A673 (cell line): ENCODE data around the gene U2SURP. TPM values are rescaled to one million over a fixed set of nuclear protein-coding genes. Genes with fewer than 3 reads are reported as not detected.

Experiments
- BruUV-seq: library from RNA; stranded (reverse); fragments of 400-500 nt; replicated peaks from 2 replicates; lab custom pipeline; 2021; lab: Mats Ljungman, UMichigan
- CTCF ChIA-PET: fragments of 300-600 bp; sonication (Branson Sonifier 250); formaldehyde crosslinking; loops from one replicate; lab custom pipeline; 2022; ENCODE audit warnings: antibody characterized with exemption; lab: Charles Lee
- POLR2A ChIA-PET: fragments of 300-600 bp; sonication (Branson Sonifier 250); formaldehyde crosslinking; loops from one replicate; lab custom pipeline; 2022; ENCODE audit warnings: antibody characterized with exemption; ENCODE audit not compliant: low non-redundant PET; lab: Charles Lee
- DNase-seq: peaks from one replicate; pipeline ENCODE4 v3.0.0-alpha.2; 2015; ENCODE audit warnings: low spot score
- H3K27ac ChIP-seq: fragments of 200-600 bp; sonication (generic); 2 replicates; pipeline ENCODE4 v1.5.1; 2016; ENCODE audit warnings: mixed run types, low read depth, mild to moderate bottlenecking, mixed read lengths, antibody characterized with exemption, low read length; ENCODE audit not compliant: poor library complexity, severe bottlenecking
- H3K27me3 ChIP-seq: fragments of 200-600 bp; sonication (generic); replicated peaks from 2 replicates; pipeline ENCODE4 v1.6.1; 2017; ENCODE audit warnings: mixed run types, low read depth, mild to moderate bottlenecking, mixed read lengths, antibody characterized with exemption, low read length; ENCODE audit not compliant: insufficient read depth, poor library complexity
- H3K36me3 ChIP-seq: fragments of 200-600 bp; sonication (generic); 2 replicates; pipeline ENCODE4 v1.6.1; 2016; ENCODE audit warnings: mixed run types, mild to moderate bottlenecking, mixed read lengths, antibody characterized with exemption, low read length; ENCODE audit not compliant: insufficient read depth, poor library complexity, severe bottlenecking
- H3K4me1 ChIP-seq: fragments of 200-600 bp; sonication (generic); 2 replicates; pipeline ENCODE4 v1.6.1; 2017; ENCODE audit warnings: mixed run types, mild to moderate bottlenecking, mixed read lengths, antibody characterized with exemption, low read length; ENCODE audit not compliant: insufficient read depth, poor library complexity, severe bottlenecking
- H3K4me3 ChIP-seq: fragments of 200-600 bp; sonication (generic); 2 replicates; pipeline ENCODE4 v1.5.1; 2016; ENCODE audit warnings: low read depth, mixed run types, mild to moderate bottlenecking, mixed read lengths, low read length; ENCODE audit not compliant: poor library complexity, severe bottlenecking
- H3K9me3 ChIP-seq: fragments of 200-600 bp; sonication (generic); 2 replicates; pipeline ENCODE4 v1.6.1; 2016; ENCODE audit warnings: mixed run types, low read depth, mild to moderate bottlenecking, mixed read lengths, antibody characterized with exemption, low read length; ENCODE audit not compliant: poor library complexity, severe bottlenecking
- EZH2 ChIP-seq: fragments of 200-600 bp; sonication (generic); IDR thresholded peaks from 2 replicates; pipeline ENCODE4 v1.6.1; 2017; ENCODE audit warnings: borderline replicate concordance, low read depth, mild to moderate bottlenecking, mixed read lengths, antibody characterized with exemption, low read length; ENCODE audit not compliant: poor library complexity, severe bottlenecking
- intact Hi-C: fragments of 100-400 bp; cut with micrococcal nuclease; formaldehyde crosslinking; loops from one replicate; pipeline ENCODE4 v1.10.0; 2022; ENCODE audit not compliant: unreplicated experiment
- total RNA-seq: library from RNA; stranded (reverse); gene quantifications from 2 replicates; pipeline ENCODE4 v1.2.3, GENCODE V29; 2021
- TF ChIP-seq, protein P1 (sequence below): fragments of 300-800, 200-600 bp; sonication (generic); conservative IDR thresholded peaks from 2 replicates; pipeline ENCODE4 v1.5.1; 2017; ENCODE audit warnings: low read depth, mild to moderate bottlenecking, antibody characterized with exemption, low read length, moderate library complexity, mixed read lengths

Gene U2SURP
- total RNA-seq, 1 experiment from 2014 or later, result 165 TPM

DNA sequence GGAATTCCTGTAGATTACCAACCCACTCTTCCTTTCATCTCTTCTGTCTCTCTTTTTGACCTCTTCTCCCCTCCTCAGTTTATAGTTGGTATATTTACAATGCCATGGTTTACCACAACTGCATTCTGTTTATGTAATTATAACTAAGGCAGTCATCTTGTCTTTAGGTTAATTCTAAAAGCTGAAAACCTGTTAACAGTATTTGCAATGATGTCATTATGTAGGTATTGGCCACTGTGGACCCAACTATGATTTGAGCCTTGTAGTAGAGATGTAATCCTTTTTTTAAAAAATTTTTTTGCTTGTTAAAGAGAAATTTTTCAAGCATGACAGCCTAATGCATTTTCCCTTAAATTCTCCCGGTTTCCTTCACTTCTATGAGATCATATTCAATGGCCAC lies 87.5 kb downstream of the U2SURP start:
- Histone ChIP-seq H3K36me3 (no peaks in the 10 kb centered on the region), H3K27me3 (no peaks in the 10 kb centered on the region), H3K4me1 (no peaks in the 10 kb centered on the region), H3K4me3 (no peak overlapping the region), H3K27ac (no peak overlapping the region), H3K9me3 (no peaks in the 10 kb centered on the region)
- intact Hi-C loops, result no loop called here
- no TSS peak for BruUV-seq
- ChIA-PET POLR2A (no interaction called here), CTCF (no interaction called here)
- no peak for DNase-seq
- TF ChIP-seq, protein P1, sequence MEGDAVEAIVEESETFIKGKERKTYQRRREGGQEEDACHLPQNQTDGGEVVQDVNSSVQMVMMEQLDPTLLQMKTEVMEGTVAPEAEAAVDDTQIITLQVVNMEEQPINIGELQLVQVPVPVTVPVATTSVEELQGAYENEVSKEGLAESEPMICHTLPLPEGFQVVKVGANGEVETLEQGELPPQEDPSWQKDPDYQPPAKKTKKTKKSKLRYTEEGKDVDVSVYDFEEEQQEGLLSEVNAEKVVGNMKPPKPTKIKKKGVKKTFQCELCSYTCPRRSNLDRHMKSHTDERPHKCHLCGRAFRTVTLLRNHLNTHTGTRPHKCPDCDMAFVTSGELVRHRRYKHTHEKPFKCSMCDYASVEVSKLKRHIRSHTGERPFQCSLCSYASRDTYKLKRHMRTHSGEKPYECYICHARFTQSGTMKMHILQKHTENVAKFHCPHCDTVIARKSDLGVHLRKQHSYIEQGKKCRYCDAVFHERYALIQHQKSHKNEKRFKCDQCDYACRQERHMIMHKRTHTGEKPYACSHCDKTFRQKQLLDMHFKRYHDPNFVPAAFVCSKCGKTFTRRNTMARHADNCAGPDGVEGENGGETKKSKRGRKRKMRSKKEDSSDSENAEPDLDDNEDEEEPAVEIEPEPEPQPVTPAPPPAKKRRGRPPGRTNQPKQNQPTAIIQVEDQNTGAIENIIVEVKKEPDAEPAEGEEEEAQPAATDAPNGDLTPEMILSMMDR, result no peak
- no peak for TF ChIP-seq EZH2

DNA sequence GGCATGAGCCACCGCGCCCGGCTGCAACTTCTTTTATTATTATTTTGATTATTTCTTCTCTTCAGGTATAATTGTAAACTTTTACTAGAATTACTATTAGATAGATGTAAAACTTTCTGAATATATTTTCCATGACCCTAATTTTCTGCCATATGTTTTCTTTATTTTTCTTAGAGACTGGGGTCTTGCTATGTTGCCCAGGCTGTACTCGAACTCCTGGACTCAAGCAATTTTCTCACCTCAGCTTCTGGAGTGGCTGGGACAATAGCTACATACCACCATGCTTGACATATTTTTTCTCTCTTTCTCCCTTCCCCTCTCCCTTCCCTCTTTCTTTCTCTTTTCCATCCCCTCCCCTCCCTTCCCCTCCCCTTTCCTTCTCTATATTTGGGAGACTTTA lies 88.6 kb downstream of the U2SURP start:
- H3K36me3 ChIP-seq, result no peaks in the 10 kb centered on the region
- DNase-seq, result no peak
- H3K4me3 ChIP-seq, result no peak overlapping the region
- no peaks in the 10 kb centered on the region for H3K4me1 ChIP-seq
- no TSS peak for BruUV-seq
- TF ChIP-seq, protein P1, result no peak
- no peak for TF ChIP-seq EZH2
- no peaks in the 10 kb centered on the region for H3K9me3 ChIP-seq
- H3K27ac ChIP-seq, result no peak overlapping the region
- H3K27me3 ChIP-seq, result no peaks in the 10 kb centered on the region
- POLR2A ChIA-PET, result no interaction called here
- CTCF ChIA-PET, result no interaction called here
- intact Hi-C loops, result no loop called here

DNA sequence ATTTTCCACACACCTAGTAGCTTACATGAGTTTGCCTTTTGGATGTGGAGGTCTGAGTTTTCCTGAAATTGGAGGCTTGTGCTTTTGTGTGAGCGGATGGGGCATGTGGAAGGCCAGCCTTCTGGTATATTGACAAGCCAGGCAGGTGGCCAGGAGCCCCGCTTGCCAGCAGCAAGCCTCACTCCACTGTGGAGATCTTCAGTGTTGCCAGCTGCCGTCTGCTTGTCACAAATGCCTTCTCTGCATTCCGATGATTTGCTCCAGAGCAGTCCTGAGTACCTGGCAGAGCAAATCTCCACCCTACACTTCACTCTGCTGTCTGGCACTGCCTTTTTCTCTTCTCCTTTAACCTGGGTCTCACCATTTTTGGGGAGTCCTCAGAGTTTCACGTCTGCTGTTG lies 89.1 kb downstream of the U2SURP start:
- Histone ChIP-seq H3K9me3 (no peaks in the 10 kb centered on the region), H3K36me3 (no peaks in the 10 kb centered on the region), H3K4me1 (no peaks in the 10 kb centered on the region), H3K27me3 (no peaks in the 10 kb centered on the region), H3K27ac (no peak overlapping the region), H3K4me3 (no peak overlapping the region)
- BruUV-seq, result no TSS peak
- intact Hi-C loops, result no loop called here
- ChIA-PET POLR2A (no interaction called here), CTCF (no interaction called here)
- DNase-seq, result no peak
- no peak for TF ChIP-seq EZH2
- TF ChIP-seq, protein P1, result no peak
